HEK293 (cell line): ENCODE data around the gene ATP1A3.

Experiments used
- CTCF ChIA-PET: fragments of 350-600 bp; formaldehyde crosslinking; extraction: SDS; loops from one replicate; lab custom pipeline; 2021; ENCODE audit warnings: antibody characterized with exemption; lab: Yijun Ruan, JAX
- POLR2A ChIA-PET: fragments of 300-600 bp; formaldehyde crosslinking; extraction: SDS; loops from one replicate; lab custom pipeline; 2020; ENCODE audit warnings: antibody characterized with exemption, inconsistent platforms; lab: Yijun Ruan, JAX
- H3K27ac ChIP-seq: fragments of 200-500 bp; sonication (Bioruptor generic); 2 replicates; pipeline ENCODE4 v1.5.1; 2014; ENCODE audit warnings: low read depth, low read length, control low read depth, inconsistent platforms; ENCODE audit errors: extremely low read depth
- H3K36me3 ChIP-seq, 2 experiments: fragments of 200-500 bp in 1 of 2; sonication (Bioruptor generic) in 1 of 2; 1 replicate in 1 of 2; 2 replicates in 1 of 2; pipeline ENCODE4 v1.5.1; 2014 to 2017; ENCODE audit warnings: inconsistent platforms in 2 of 2, low read length in 2 of 2; ENCODE audit not compliant: control insufficient read depth in 2 of 2, insufficient read depth in 1 of 2
- H3K4me1 ChIP-seq: fragments of 200-500 bp; sonication (Bioruptor generic); 2 replicates; pipeline ENCODE4 v1.5.1; 2014; ENCODE audit warnings: mild to moderate bottlenecking, low read length, inconsistent platforms; ENCODE audit not compliant: control insufficient read depth, insufficient read depth
- H3K4me3 ChIP-seq: 2 replicates; pipeline ENCODE4 v1.5.1; 2011; ENCODE audit warnings: low read depth, mild to moderate bottlenecking, control low read depth, low read length, moderate library complexity
- H3K9me3 ChIP-seq: fragments of 200-500 bp; sonication (Bioruptor generic); 2 replicates; pipeline ENCODE4 v1.5.1; 2014; ENCODE audit warnings: low read depth, low read length, inconsistent platforms; ENCODE audit not compliant: control insufficient read depth, insufficient read depth
- BCL11A ChIP-seq: fragments of 450-650 bp; formaldehyde crosslinking; IDR thresholded peaks from 2 replicates; pipeline ENCODE4 v1.5.1; 2016; ENCODE audit warnings: low read depth, missing biosample characterization, missing genetic modification characterization
- CTCF ChIP-seq: fragments of 450-650 bp; formaldehyde crosslinking; IDR thresholded peaks from 2 replicates; pipeline ENCODE4 v1.5.1; 2016; ENCODE audit warnings: missing biosample characterization, missing genetic modification characterization
- EGR2 ChIP-seq: fragments of 450-650 bp; formaldehyde crosslinking; IDR thresholded peaks from 2 replicates; pipeline ENCODE4 v1.5.1; 2016; ENCODE audit warnings: low read depth, missing biosample characterization, missing genetic modification characterization
- GLIS1 ChIP-seq: fragments of 450-650 bp; formaldehyde crosslinking; IDR thresholded peaks from 2 replicates; pipeline ENCODE4 v1.5.1; 2016; ENCODE audit warnings: missing biosample characterization, missing genetic modification characterization
- KLF1 ChIP-seq: fragments of 450-650 bp; formaldehyde crosslinking; IDR thresholded peaks from 2 replicates; pipeline ENCODE4 v1.5.1; 2016; ENCODE audit warnings: missing biosample characterization, missing genetic modification characterization
- KLF16 ChIP-seq: fragments of 450-650 bp; formaldehyde crosslinking; IDR thresholded peaks from 2 replicates; pipeline ENCODE4 v1.5.1; 2017; ENCODE audit warnings: missing biosample characterization, missing genetic modification characterization
- KLF17 ChIP-seq: fragments of 450-650 bp; formaldehyde crosslinking; IDR thresholded peaks from 2 replicates; pipeline ENCODE4 v1.5.1; 2016; ENCODE audit warnings: missing biosample characterization, missing genetic modification characterization
- OSR2 ChIP-seq: fragments of 450-650 bp; formaldehyde crosslinking; IDR thresholded peaks from 2 replicates; pipeline ENCODE4 v1.5.1; 2016; ENCODE audit warnings: missing biosample characterization, missing genetic modification characterization
- SCRT2 ChIP-seq: fragments of 450-650 bp; formaldehyde crosslinking; IDR thresholded peaks from 2 replicates; pipeline ENCODE4 v1.5.1; 2016; ENCODE audit warnings: missing biosample characterization, missing genetic modification characterization
- SP2 ChIP-seq: fragments of 450-650 bp; formaldehyde crosslinking; IDR thresholded peaks from 2 replicates; pipeline ENCODE4 v1.5.1; 2016; ENCODE audit warnings: missing biosample characterization, missing genetic modification characterization
- TSHZ1 ChIP-seq: fragments of 450-650 bp; formaldehyde crosslinking; IDR thresholded peaks from 2 replicates; pipeline ENCODE4 v1.5.1; 2016; ENCODE audit warnings: missing biosample characterization, missing genetic modification characterization, borderline replicate concordance
- ZBTB17 ChIP-seq: fragments of 450-650 bp; formaldehyde crosslinking; IDR thresholded peaks from 2 replicates; pipeline ENCODE4 v1.5.1; 2016; ENCODE audit warnings: missing biosample characterization, missing genetic modification characterization
- ZNF132 ChIP-seq: fragments of 450-650 bp; formaldehyde crosslinking; IDR thresholded peaks from 2 replicates; pipeline ENCODE4 v1.5.1; 2017; ENCODE audit warnings: missing biosample characterization, missing genetic modification characterization, borderline replicate concordance
- ZNF248 ChIP-seq: fragments of 450-650 bp; formaldehyde crosslinking; IDR thresholded peaks from 2 replicates; pipeline ENCODE4 v1.5.1; 2017; ENCODE audit warnings: missing biosample characterization, missing genetic modification characterization
- ZNF324 ChIP-seq: fragments of 450-650 bp; formaldehyde crosslinking; IDR thresholded peaks from 2 replicates; pipeline ENCODE4 v1.5.1; 2016; ENCODE audit warnings: missing biosample characterization, missing genetic modification characterization
- ZNF398 ChIP-seq: fragments of 450-650 bp; formaldehyde crosslinking; IDR thresholded peaks from 2 replicates; pipeline ENCODE4 v1.5.1; 2017; ENCODE audit warnings: missing biosample characterization, missing genetic modification characterization
- ZNF404 ChIP-seq: fragments of 450-650 bp; formaldehyde crosslinking; IDR thresholded peaks from 2 replicates; pipeline ENCODE4 v1.5.1; 2017; ENCODE audit warnings: missing biosample characterization, missing genetic modification characterization
- ZNF510 ChIP-seq: fragments of 450-650 bp; formaldehyde crosslinking; IDR thresholded peaks from 2 replicates; pipeline ENCODE4 v1.5.1; 2018; ENCODE audit warnings: mild to moderate bottlenecking, missing genetic modification characterization, missing biosample characterization; ENCODE audit not compliant: insufficient replicate concordance
- ZNF529 ChIP-seq: fragments of 450-650 bp; formaldehyde crosslinking; IDR thresholded peaks from 2 replicates; pipeline ENCODE4 v1.5.1; 2017; ENCODE audit warnings: missing genetic modification characterization, missing biosample characterization; ENCODE audit not compliant: insufficient replicate concordance
- ZNF548 ChIP-seq: fragments of 450-650 bp; formaldehyde crosslinking; IDR thresholded peaks from 2 replicates; pipeline ENCODE4 v1.5.1; 2016; ENCODE audit warnings: missing biosample characterization, missing genetic modification characterization
- ZNF549 ChIP-seq: fragments of 450-650 bp; IDR thresholded peaks from 2 replicates; pipeline ENCODE4 v1.5.1; 2018; ENCODE audit warnings: missing biosample characterization, missing genetic modification characterization, mild to moderate bottlenecking, inconsistent platforms, moderate library complexity
- ZNF555 ChIP-seq: fragments of 450-650 bp; formaldehyde crosslinking; conservative IDR thresholded peaks from 2 replicates; pipeline ENCODE4 v1.5.1; 2017; ENCODE audit warnings: missing biosample characterization, mild to moderate bottlenecking, missing genetic modification characterization, inconsistent platforms
- ZNF560 ChIP-seq: fragments of 450-650 bp; formaldehyde crosslinking; IDR thresholded peaks from 2 replicates; pipeline ENCODE4 v1.5.1; 2017; ENCODE audit warnings: missing biosample characterization, missing genetic modification characterization, borderline replicate concordance
- ZNF571 ChIP-seq: fragments of 450-650 bp; formaldehyde crosslinking; IDR thresholded peaks from 2 replicates; pipeline ENCODE4 v1.5.0; 2017; ENCODE audit warnings: missing biosample characterization, missing genetic modification characterization
- ZNF692 ChIP-seq: fragments of 450-650 bp; formaldehyde crosslinking; IDR thresholded peaks from 2 replicates; pipeline ENCODE4 v1.5.1; 2016; ENCODE audit warnings: missing biosample characterization, missing genetic modification characterization
- ZNF830 ChIP-seq: fragments of 450-650 bp; IDR thresholded peaks from 2 replicates; pipeline ENCODE4 v1.5.0; 2018; ENCODE audit warnings: missing biosample characterization, missing genetic modification characterization, low read depth, mild to moderate bottlenecking, moderate library complexity

Gene ATP1A3

GRCh38 chr19:41923045-41923788 lies 70.8 kb downstream of the ATP1A3 start (continued):
- peak; percentile 53 for TF ChIP-seq ZNF398 (tag by site-specific recombination)
- no peak for TF ChIP-seq ZNF571 (tag by site-specific recombination)
- peak; percentile 60 for TF ChIP-seq GLIS1 (tag by site-specific recombination)
- no peak for TF ChIP-seq ZBTB17
- TF ChIP-seq ZNF529 (tag by site-specific recombination): no peak
- TF ChIP-seq TSHZ1: no peak
- no peak for TF ChIP-seq ZNF830
- 0 out of 2 replicates have a peak, but pooled peaks have one; percentile 13 for TF ChIP-seq KLF1 (tag by site-specific recombination)
- TF ChIP-seq ZNF560: no peak
- peak; percentile 89 for TF ChIP-seq EGR2
- TF ChIP-seq ZNF132 (tag by site-specific recombination): no peak
- no peak for TF ChIP-seq ZNF248 (tag by site-specific recombination)
- no peak for TF ChIP-seq ZNF692
- no peak for TF ChIP-seq CTCF
- no peak for TF ChIP-seq ZNF404 (tag by site-specific recombination)
- TF ChIP-seq, all 188 proteins: peak for 11

- Histone ChIP-seq H3K4me3 (no peak overlapping the region), H3K9me3 (no peaks in the 10 kb centered on the region), H3K4me1 (no peaks in the 10 kb centered on the region), H3K36me3 (no peaks in the 10 kb centered on the region), H3K27ac (no peak overlapping the region)
- POLR2A ChIA-PET: interaction anchor here (0.6 to 0.7 kb wide), 2 partner anchors 18 to 28 kb away, joined by 3 to 4 read pairs; no protein-coding TSS in a partner anchor
- CTCF ChIA-PET: no interaction called here
- TF ChIP-seq ZNF549 (no peak), KLF16 (tag by site-specific recombination) (no peak), ZNF555 (tag by site-specific recombination) (no peak), OSR2 (tag by site-specific recombination) (no peak), ZNF510 (no peak), SP2 (no peak), BCL11A (tag by site-specific recombination) (no peak), SCRT2 (tag by site-specific recombination) (no peak), ZNF324 (tag by site-specific recombination) (no peak), KLF17 (tag by site-specific recombination) (no peak), ZNF548 (no peak)
Measured at GRCh38 chr19:41922585-41922984, 71.4 kb downstream of the ATP1A3 start.
